GM19468 (cell line): ENCODE measurements around the gene HCN1.
"Not testable (repeated sequence)": the region's sequence is repeated elsewhere in the genome, so short reads cannot be mapped to it uniquely, and the experiment has no call there.

ENCODE experiments used
- ATAC-seq: cut with Tn5 transposase; IDR thresholded peaks from one replicate; pipeline ENCODE4 v1.9.1; 2021; ENCODE audit warnings: mild to moderate bottlenecking, moderate library complexity, moderate number of reproducible peaks; ENCODE audit not compliant: unreplicated experiment; ENCODE audit errors: extremely low read depth

The HCN1 gene

DNA sequence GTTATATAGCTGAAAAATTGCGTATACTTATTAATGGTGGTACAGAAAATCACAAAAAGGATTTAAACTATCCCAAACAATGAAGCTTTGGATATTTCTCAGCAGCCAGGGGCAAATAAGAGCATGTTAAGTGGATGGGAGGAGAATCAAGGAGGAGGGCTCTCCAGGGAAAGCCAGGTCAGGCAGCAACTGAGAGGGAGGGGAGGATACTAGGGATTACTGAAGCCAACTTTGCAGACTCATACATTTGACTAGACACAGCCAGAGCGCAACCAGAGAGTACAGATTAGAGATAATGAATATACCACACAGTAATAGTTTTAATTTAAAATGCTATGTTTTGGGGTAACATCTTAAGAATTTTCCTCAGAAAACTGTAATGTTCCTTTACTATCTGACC is 360.2 kb downstream of the HCN1 start:
- no peak for ATAC-seq

DNA sequence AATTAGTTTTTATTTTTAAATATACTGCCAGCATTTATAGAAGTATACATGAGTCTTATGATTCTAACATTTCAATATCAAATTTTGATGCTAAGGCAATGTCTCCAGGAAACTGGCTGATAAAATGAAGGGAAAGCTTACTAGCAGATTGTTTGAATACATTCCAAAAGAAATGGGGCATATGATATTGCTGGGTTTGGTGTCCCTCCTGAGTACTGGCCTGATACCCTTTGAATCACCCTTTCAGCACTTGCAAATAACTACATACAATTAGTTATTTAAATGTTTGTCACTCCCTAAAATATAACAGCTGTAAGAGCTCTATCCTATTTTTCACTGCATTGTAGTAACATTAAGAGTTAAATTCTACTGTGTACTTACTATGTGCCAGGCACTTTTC is 360.8 kb downstream of the HCN1 start:
- ATAC-seq: no peak

DNA sequence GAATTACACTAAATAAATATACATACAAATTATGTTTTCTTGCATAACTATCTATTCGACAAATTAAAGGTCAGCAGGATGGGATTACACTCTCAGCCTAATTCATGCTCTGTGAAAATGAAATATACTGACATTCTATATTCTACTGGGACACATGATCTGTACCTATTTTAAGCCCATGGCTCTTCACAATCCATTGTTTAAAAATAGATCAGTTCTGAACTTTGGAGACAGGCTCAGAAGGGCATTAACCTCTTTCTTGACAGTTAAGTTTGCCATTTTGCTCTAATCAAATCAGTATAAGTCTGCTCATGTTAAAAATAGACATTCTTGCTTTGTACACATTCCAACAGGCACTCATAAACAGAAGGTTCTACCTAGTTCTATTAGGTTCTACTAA is 361.2 kb downstream of the HCN1 start:
- ATAC-seq: no peak

DNA sequence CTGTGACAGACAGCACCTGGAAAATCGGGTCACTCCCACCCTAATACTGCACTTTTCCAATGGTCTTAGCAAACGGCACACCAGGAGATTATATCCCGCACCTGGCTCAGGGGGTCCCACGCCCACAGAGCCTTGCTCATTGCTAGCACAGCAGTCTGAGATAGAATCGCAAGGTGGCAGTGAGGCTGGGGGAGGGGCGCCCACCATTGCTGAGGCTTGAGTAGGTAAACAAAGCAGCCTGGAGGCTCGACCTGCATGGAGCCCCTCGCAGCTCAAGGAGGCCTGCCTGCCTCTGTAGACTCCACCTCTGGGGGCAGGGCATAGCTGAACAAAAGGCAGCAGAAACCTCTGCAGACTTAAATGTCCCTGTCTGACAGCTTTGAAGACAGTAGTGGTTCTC is 383.6 kb downstream of the HCN1 start:
- ATAC-seq: not testable (repeated sequence)

GRCh38 chr5:45295231-45295630 is 400.9 kb downstream of the HCN1 start:
- no peak for ATAC-seq

GRCh38 chr5:45288746-45289145 is 407.4 kb downstream of the HCN1 start:
- ATAC-seq: no peak

DNA sequence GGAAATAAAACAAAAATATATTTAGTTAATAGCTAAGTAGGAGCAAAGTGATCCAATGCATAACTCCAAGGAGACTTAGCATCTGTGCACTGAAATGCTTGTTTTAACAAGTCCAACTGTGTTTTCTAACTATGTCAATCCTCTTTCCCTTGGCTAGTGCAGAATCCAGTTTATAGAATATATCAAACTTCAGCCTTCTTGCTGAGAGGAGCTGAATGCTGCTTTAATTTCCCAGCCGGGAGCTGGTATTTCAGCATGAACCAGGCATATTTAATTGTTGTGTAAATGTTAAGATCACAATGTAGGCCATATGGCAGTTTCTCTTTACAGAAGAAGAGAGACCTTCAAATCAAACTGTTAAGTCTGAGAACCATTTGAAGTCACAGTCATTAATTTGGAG is 411.7 kb downstream of the HCN1 start:
- ATAC-seq: no peak

- no peak for ATAC-seq
Observed at GRCh38 chr5:45281081-45281480, 415.1 kb downstream of the HCN1 start.

- no peak for ATAC-seq
Observed at GRCh38 chr5:45279109-45279508, 417.1 kb downstream of the HCN1 start.

GRCh38 chr5:45277860-45278259 is 418.3 kb downstream of the HCN1 start:
- no peak for ATAC-seq

DNA sequence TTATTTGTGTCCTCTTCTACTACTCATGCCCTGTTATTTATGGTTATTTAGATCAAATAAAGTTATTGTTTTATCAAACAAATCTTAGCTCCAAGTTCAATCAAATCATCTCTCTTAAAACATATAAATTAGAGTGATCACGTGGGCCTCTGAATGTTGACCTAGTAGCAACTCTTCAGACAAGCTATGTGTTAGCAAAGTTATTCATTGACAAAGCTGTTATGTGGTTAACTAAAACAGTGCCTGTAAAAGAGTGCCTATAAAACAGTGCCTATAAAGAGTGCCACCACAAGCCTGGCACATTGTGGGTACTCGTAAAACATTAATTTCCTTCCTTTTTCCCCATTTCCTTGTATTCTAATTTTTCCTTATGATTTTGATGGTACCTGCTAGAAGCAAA is 421.9 kb downstream of the HCN1 start:
- ATAC-seq: no peak

DNA sequence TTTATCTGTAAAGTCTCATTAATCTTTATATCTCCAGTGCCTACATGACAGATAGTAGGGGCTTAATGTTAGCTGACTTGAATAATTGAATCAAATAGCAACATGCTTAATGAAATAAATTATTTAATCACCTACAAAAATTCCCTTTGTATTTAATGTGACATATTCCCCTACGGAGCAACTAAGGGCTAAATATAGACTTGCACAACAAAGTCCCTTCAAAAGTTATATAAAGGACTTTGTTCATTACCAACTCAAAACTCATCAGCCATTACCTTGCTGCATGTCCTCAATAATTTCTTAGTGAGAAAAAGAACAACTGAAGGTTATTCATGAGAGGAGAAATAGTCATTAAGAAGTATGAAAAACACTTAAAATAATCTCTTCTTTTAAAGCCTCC is 424.6 kb downstream of the HCN1 start:
- no peak for ATAC-seq

DNA sequence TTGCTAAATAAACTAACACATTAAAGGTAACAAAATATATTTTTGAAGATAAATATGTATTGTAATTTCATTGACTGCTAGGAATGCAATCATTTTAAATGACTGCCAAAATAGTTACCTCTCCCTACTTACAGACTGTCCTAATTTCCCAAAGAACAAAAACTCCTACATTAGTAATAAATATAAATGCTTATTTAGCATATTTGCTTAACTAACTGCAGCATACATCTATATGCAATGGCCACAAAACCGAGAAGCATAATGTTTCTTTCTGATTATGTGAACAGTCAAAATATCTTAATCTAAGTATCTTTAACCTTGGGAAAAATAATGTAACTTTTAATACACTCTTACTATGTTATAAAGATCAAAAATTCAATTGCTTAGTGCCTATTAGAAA is 431.7 kb downstream of the HCN1 start:
- ATAC-seq: no peak

- ATAC-seq: no peak
Observed at GRCh38 chr5:45262061-45262590, 434.1 kb downstream of the HCN1 start.

GRCh38 chr5:45261125-45261524 is 435.1 kb downstream of the HCN1 start:
- ATAC-seq: no peak

- no peak for ATAC-seq
Observed at GRCh38 chr5:45260292-45260691, 435.9 kb downstream of the HCN1 start.

DNA sequence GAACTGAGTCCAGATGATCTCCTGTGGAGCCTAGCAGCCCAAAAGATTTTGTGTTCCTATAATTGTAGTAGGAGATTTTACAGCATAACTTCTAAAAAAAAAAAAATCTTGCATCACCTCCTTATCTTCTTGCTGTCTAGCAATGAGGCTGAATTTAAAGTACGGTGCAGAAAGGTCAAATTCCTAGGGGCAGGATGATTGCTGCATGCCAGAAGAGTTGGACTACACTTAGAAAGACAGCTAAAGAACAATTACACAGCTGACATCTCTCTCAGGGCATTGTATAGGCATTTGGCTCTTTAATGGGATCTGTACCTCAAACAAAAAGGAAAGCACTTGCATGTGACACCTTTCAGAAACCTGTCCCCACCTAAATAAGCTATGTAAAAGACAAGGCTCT is 443.2 kb downstream of the HCN1 start:
- ATAC-seq: no peak

GRCh38 chr5:45252541-45252940 is 443.6 kb downstream of the HCN1 start:
- ATAC-seq: no peak

DNA sequence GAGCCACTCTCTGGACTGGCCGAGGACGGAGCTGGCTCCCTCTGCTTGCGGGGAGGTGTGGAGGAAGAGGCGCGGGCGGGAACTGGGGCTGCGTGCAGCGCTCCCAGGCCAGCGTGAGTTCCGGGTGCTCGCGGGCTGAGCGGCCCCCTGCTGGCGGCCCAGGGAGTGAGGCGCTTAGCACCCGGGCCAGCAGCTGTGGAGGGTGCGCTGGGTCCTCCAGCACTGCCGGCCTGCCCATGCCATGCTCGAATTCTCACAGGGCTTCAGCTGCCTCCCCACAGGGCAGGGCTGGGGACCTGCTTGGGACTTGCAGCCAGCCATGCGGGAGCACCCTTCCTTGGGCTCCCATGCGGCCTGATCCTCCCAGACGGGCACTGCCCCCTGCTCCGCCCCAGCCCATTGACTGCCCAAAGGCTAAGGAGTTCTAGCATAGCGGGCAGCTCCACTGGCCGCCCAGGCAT is 470.6 kb downstream of the HCN1 start:
- ATAC-seq: no peak

DNA sequence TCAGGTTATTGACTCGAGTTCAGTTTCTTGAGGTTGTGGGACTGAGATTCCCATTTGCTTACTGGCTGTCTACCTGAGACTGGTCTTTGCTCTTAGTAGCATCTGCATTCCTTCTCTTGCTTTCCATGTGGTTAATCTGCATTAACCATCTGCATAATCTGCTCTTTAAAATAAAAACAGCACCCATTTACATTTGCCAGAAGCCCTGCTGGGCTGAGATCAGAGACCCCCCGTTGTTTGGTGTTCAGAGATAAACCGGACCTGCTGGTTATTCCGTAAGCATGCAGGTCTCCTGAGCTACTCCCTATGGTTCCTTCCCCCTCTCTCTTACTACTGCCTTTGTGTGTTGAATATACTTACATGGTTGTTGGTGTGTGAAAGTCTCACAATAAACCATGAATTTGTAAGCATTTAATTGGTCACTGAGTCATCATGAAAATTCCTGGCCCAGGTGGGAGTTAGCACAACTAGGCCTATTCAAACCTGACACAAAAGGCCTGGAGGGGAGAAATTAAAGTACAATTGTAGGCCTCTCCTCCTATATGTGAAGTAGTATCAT is 490.7 kb downstream of the HCN1 start:
- no peak for ATAC-seq
